Duodenal mucosa (tissue), 2 donors: Measurements from ENCODE around the gene TTC5.

Source experiments
- H3K27ac ChIP-seq: one replicate; pipeline ENCODE4 v1.7.0; 2013; ENCODE audit warnings: low read depth, low read length
- H3K27me3 ChIP-seq, 2 donors: one replicate each; pipeline ENCODE4 v1.7.0; 2013; ENCODE audit warnings: low read length in 2 of 2, control low read depth in 1 of 2; ENCODE audit not compliant: insufficient read depth in 2 of 2, control insufficient read depth in 1 of 2
- H3K36me3 ChIP-seq, 2 donors: one replicate each; pipeline ENCODE4 v1.7.0; 2013; ENCODE audit warnings: low read length in 2 of 2, control low read depth in 1 of 2; ENCODE audit not compliant: insufficient read depth in 2 of 2, control insufficient read depth in 1 of 2
- H3K4me1 ChIP-seq, 2 donors: one replicate each; pipeline ENCODE4 v1.7.0; 2013; ENCODE audit warnings: low read length in 2 of 2, control low read depth in 1 of 2; ENCODE audit not compliant: insufficient read depth in 2 of 2, control insufficient read depth in 1 of 2
- H3K4me3 ChIP-seq, 2 donors: one replicate each; pipeline ENCODE4 v1.7.0; 2013; ENCODE audit warnings: low read length in 2 of 2, low read depth in 1 of 2
- H3K9ac ChIP-seq, 2 donors: one replicate each; pipeline ENCODE4 v1.7.0; 2013; ENCODE audit warnings: low read length in 2 of 2, low read depth in 1 of 2
- H3K9me3 ChIP-seq, 2 donors: one replicate each; pipeline ENCODE4 v1.7.0; 2013; ENCODE audit warnings: low read length in 2 of 2, control low read depth in 1 of 2; ENCODE audit not compliant: control insufficient read depth in 1 of 2

Gene TTC5

GRCh38 chr14:20334017-20334416 lies 28.3 kb upstream of the TTC5 start:
- H3K9me3 ChIP-seq, result no peaks in the 10 kb centered on the region
- peaks cover 10 to 20% of the 10 kb centered on the region in 2 donors for H3K4me1 ChIP-seq
- H3K27me3 ChIP-seq, result no peaks in the 10 kb centered on the region
- H3K36me3 ChIP-seq, result no peaks in the 10 kb centered on the region
- H3K27ac ChIP-seq, result no peak overlapping the region
- H3K9ac ChIP-seq, result no peak overlapping the region
- H3K4me3 ChIP-seq, result no peak overlapping the region

GRCh38 chr14:20333494-20333841 lies 27.7 kb upstream of the TTC5 start:
- Histone ChIP-seq H3K36me3 (peaks cover 0 to 3% of the 10 kb centered on the region in 2 donors), H3K9me3 (no peaks in the 10 kb centered on the region), H3K27ac (peak overlapping the region; percentile 49), H3K9ac (peak overlapping the region; percentile 69 to 89), H3K4me3 (peak overlapping the region; percentile 79 to 81), H3K27me3 (no peaks in the 10 kb centered on the region), H3K4me1 (peaks cover 10 to 20% of the 10 kb centered on the region in 2 donors)

GRCh38 chr14:20332788-20333493 lies 27.2 kb upstream of the TTC5 start, which contains the start of gene CCNB1IP1:
Gene CCNB1IP1, minus strand, starts transcription at chr14:20333279. Its CDS starts 16,756 bp downstream, at chr14:20316523.
- no peaks in the 10 kb centered on the region for H3K9me3 ChIP-seq
- peaks cover 10 to 20% of the 10 kb centered on the region in 2 donors for H3K4me1 ChIP-seq
- H3K27ac ChIP-seq, result peak within 1 kb of the TSS; percentile 49
- peak within 1 kb of the TSS; percentile 79 to 81 for H3K4me3 ChIP-seq
- H3K36me3 ChIP-seq, result peaks cover 0 to 3% of the 10 kb centered on the region in 2 donors
- peak within 1 kb of the TSS; percentile 69 to 89 for H3K9ac ChIP-seq
- no peaks in the 10 kb centered on the region for H3K27me3 ChIP-seq

GRCh38 chr14:20332431-20332787 lies 26.7 kb upstream of the TTC5 start:
- H3K27me3 ChIP-seq, result no peaks in the 10 kb centered on the region
- H3K4me3 ChIP-seq, result peak overlapping the region; percentile 79 to 81
- H3K27ac ChIP-seq, result peak overlapping the region; percentile 49
- no peaks in the 10 kb centered on the region for H3K9me3 ChIP-seq
- H3K4me1 ChIP-seq, result peaks cover 10 to 24% of the 10 kb centered on the region in 2 donors
- H3K36me3 ChIP-seq, result peaks cover 0 to 3% of the 10 kb centered on the region in 2 donors
- peak overlapping the region; percentile 69 to 89 for H3K9ac ChIP-seq

DNA sequence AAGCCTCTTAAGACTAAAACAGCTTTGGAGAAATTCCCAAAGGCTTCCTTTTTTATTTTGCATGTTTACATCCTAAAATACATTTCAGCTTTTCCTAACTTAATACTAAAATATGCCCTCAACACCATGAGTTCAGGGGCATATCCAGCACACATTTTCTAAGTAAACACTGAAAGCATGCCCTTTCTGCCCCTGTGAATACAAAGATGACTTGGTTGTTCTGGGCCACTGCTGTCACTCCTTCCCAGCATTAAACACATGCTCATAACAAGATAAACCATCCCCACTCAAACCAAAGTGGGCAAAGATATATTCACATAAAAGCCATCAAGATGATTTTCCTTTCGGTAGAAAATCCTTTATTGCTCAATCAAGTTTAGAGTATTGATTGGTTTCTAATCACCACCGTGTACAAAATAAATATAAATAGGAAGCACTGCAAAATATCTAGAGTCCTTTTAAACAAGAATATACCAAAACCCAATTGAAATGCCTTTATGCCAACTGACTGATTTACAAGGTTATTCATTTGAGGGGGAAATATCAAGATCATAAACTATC lies 25.4 kb upstream of the TTC5 start:
- peaks cover 0 to 8% of the 10 kb centered on the region in 2 donors for H3K36me3 ChIP-seq
- H3K4me1 ChIP-seq, result peaks cover 10 to 28% of the 10 kb centered on the region in 2 donors
- no peak overlapping the region for H3K9ac ChIP-seq
- H3K9me3 ChIP-seq, result no peaks in the 10 kb centered on the region
- H3K27ac ChIP-seq, result no peak overlapping the region
- H3K27me3 ChIP-seq, result no peaks in the 10 kb centered on the region
- no peak overlapping the region for H3K4me3 ChIP-seq

- Histone ChIP-seq H3K4me1 (peaks cover 10 to 28% of the 10 kb centered on the region in 2 donors), H3K27me3 (no peaks in the 10 kb centered on the region), H3K27ac (no peak overlapping the region), H3K4me3 (no peak overlapping the region), H3K9me3 (no peaks in the 10 kb centered on the region), H3K36me3 (peaks cover 0 to 17% of the 10 kb centered on the region in 2 donors), H3K9ac (no peak overlapping the region)
These were observed 23.6 kb upstream of the TTC5 start for GRCh38 chr14:20329355-20329754.

- H3K9ac ChIP-seq, result no peak overlapping the region
- H3K27me3 ChIP-seq, result no peaks in the 10 kb centered on the region
- peaks cover 10 to 27% of the 10 kb centered on the region in 2 donors for H3K4me1 ChIP-seq
- no peak overlapping the region for H3K27ac ChIP-seq
- H3K9me3 ChIP-seq, result no peaks in the 10 kb centered on the region
- no peak overlapping the region for H3K4me3 ChIP-seq
- peaks cover 0 to 18% of the 10 kb centered on the region in 2 donors for H3K36me3 ChIP-seq
These were observed 23.0 kb upstream of the TTC5 start for GRCh38 chr14:20328705-20329104.

DNA sequence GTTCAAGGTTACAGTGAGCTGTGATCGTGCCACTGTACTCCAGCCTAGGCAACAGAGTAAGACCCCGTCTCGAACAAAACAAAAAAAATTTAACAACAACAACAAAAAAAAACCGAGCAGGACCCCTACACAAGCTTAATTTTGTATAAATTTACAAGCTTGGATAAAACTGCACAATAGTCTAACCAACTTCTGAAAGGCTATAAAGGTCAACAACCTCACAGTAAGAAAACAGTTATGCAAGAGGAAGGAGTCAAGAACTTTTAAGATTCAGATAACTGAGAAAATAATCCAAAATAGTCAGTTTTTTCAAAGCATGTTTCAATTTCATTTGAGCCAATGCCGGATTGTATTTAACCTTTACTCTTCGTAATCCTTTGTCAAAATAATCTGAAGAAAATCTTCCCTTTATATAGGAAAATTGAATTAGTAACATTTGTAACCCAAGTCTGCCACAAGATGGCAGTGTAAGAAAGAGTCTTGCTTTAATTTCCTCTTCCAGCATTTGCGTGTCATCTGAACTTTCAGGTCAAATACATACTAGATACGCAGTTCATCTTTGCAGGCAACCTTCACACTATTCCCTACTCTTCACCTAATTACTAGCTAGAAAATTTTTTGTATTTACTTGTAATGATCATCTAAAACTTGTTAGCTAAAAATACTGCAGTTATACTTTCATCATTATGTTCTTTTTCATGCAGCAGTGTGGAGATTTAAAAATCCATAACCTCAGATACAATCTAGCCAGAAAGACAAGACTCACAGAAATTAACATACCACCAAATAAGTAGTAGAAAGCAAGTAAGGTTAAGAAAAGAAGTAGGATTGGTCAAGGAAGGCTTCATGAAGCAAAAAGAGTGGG lies 21.5 kb upstream of the TTC5 start:
- Histone ChIP-seq H3K4me3 (no peak overlapping the region), H3K27ac (no peak overlapping the region), H3K36me3 (peaks cover 0 to 21% of the 10 kb centered on the region in 2 donors)

DNA sequence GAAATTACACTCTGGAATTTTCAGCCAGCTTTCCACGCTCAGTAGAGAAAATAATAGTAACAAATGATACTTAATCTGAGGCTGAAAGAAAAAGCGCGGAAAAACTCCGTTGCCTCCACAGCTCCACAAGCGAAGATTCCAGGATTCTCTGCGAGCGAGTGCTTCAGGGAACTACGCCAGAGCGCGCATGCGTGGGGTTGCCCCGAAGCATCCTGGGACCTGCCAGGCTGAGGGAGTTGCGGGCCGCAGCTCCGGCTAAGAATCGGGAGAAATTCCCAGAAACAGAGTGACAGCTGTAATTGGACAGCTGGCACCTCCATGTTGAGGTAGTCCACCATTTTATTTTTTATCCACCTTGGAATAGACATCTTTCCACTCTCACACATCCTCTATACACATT lies 12.0 kb upstream of the TTC5 start:
- Histone ChIP-seq H3K27ac (no peak overlapping the region), H3K36me3 (peaks cover 5 to 46% of the 10 kb centered on the region in 2 donors), H3K4me3 (no peak overlapping the region), H3K4me1 (no peaks in the 10 kb centered on the region), H3K9me3 (no peaks in the 10 kb centered on the region), H3K27me3 (no peaks in the 10 kb centered on the region), H3K9ac (no peak overlapping the region)

More for the DNA sequence above, 21.5 kb upstream of the TTC5 start:
- H3K27me3 ChIP-seq, result no peaks in the 10 kb centered on the region
- H3K9me3 ChIP-seq, result no peaks in the 10 kb centered on the region
- H3K9ac ChIP-seq, result no peak overlapping the region
- H3K4me1 ChIP-seq, result peaks cover 4 to 18% of the 10 kb centered on the region in 2 donors

- no peaks in the 10 kb centered on the region for H3K4me1 ChIP-seq
- no peaks in the 10 kb centered on the region for H3K27me3 ChIP-seq
- H3K27ac ChIP-seq, result no peak overlapping the region
- H3K4me3 ChIP-seq, result no peak overlapping the region
- H3K9me3 ChIP-seq, result no peaks in the 10 kb centered on the region
- H3K9ac ChIP-seq, result no peak overlapping the region
- H3K36me3 ChIP-seq, result peaks cover 5 to 46% of the 10 kb centered on the region in 2 donors
These were observed 8.3 kb upstream of the TTC5 start for GRCh38 chr14:20314026-20314425.
